Glutamatergic neuron (in vitro differentiated cells): ENCODE results near the gene PAEP. TPM values are rescaled to one million over a fixed set of nuclear protein-coding genes. Genes with fewer than 3 reads are reported as not detected.
"Not testable (repeated sequence)": the region's sequence is repeated elsewhere in the genome, so short reads cannot be mapped to it uniquely, and the experiment has no call there.

Experiments used
- DNase-seq: peaks from one replicate; pipeline ENCODE4 v3.0.0; 2022
- H3K27ac Mint-ChIP-seq: one replicate; pipeline ENCODE4 v1.8.0; 2020; ENCODE audit warnings: mild to moderate bottlenecking, mixed read lengths, inconsistent platforms; ENCODE audit not compliant: unreplicated experiment
- H3K27me3 Mint-ChIP-seq: one replicate; pipeline ENCODE4 v1.8.0; 2020; ENCODE audit warnings: mild to moderate bottlenecking, moderate library complexity, mixed read lengths, inconsistent platforms; ENCODE audit not compliant: unreplicated experiment
- H3K36me3 Mint-ChIP-seq: one replicate; pipeline ENCODE4 v1.8.0; 2020; ENCODE audit warnings: mild to moderate bottlenecking, mixed read lengths, inconsistent platforms; ENCODE audit not compliant: unreplicated experiment
- H3K4me1 Mint-ChIP-seq: one replicate; pipeline ENCODE4 v1.8.0; 2020; ENCODE audit warnings: mild to moderate bottlenecking, low read depth, mixed read lengths, inconsistent platforms; ENCODE audit not compliant: unreplicated experiment
- H3K4me3 Mint-ChIP-seq: one replicate; pipeline ENCODE4 v1.8.0; 2020; ENCODE audit warnings: mild to moderate bottlenecking, mixed read lengths, inconsistent platforms; ENCODE audit not compliant: unreplicated experiment
- H3K9me3 Mint-ChIP-seq: one replicate; pipeline ENCODE4 v1.8.0; 2020; ENCODE audit warnings: mild to moderate bottlenecking, moderate library complexity, mixed read lengths, inconsistent platforms; ENCODE audit not compliant: unreplicated experiment
- CTCF ChIP-seq: fragments of 200-600 bp; sonication (generic); IDR thresholded peaks from one replicate; pipeline ENCODE4 v1.5.0; 2021; ENCODE audit not compliant: partially characterized antibody, unreplicated experiment
- total RNA-seq: library from RNA; stranded (reverse); fragmentation: NEBNext Ultra II Directional; extraction: Animal tissue kit (Norgen Biotek cat#: 25700); gene quantifications from one replicate; pipeline ENCODE4 v1.2.1, GENCODE V29; 2021; ENCODE audit not compliant: unreplicated experiment

PAEP gene
- total RNA-seq, 1 donor from 2014 or later, result not detected

- no peaks in the 10 kb centered on the region for H3K9me3 Mint-ChIP-seq
- TF ChIP-seq CTCF, result no peak
- H3K27me3 Mint-ChIP-seq, result peaks cover 2% of the 10 kb centered on the region
- no peak overlapping the region for H3K4me3 Mint-ChIP-seq
- H3K36me3 Mint-ChIP-seq, result no peaks in the 10 kb centered on the region
- no peak overlapping the region for H3K27ac Mint-ChIP-seq
- no peak for DNase-seq
- H3K4me1 Mint-ChIP-seq, result no peaks in the 10 kb centered on the region
Measured at GRCh38 chr9:135526089-135526729, 35.3 kb upstream of the PAEP start.

GRCh38 chr9:135526730-135527571 lies 34.6 kb upstream of the PAEP start:
- Mint-ChIP-seq H3K4me3 (no peak overlapping the region), H3K4me1 (no peaks in the 10 kb centered on the region), H3K27me3 (peaks cover 2% of the 10 kb centered on the region), H3K27ac (no peak overlapping the region), H3K9me3 (no peaks in the 10 kb centered on the region), H3K36me3 (no peaks in the 10 kb centered on the region)
- peak; percentile 25 for DNase-seq
- TF ChIP-seq CTCF, result no peak

GRCh38 chr9:135528842-135529435 lies 32.6 kb upstream of the PAEP start:
- not testable (repeated sequence) for H3K27me3 Mint-ChIP-seq, H3K36me3 Mint-ChIP-seq, H3K9me3 Mint-ChIP-seq, DNase-seq, H3K4me3 Mint-ChIP-seq, H3K27ac Mint-ChIP-seq, H3K4me1 Mint-ChIP-seq

- Mint-ChIP-seq H3K36me3 (no peaks in the 10 kb centered on the region), H3K4me1 (peaks cover 9% of the 10 kb centered on the region), H3K27ac (no peak overlapping the region), H3K9me3 (no peaks in the 10 kb centered on the region), H3K27me3 (peaks cover 4% of the 10 kb centered on the region), H3K4me3 (no peak overlapping the region)
- DNase-seq, result no peak
- TF ChIP-seq CTCF, result no peak
Measured at GRCh38 chr9:135530146-135530545, 31.4 kb upstream of the PAEP start.

- H3K27ac Mint-ChIP-seq, result no peak overlapping the region
- no peak for DNase-seq
- H3K4me1 Mint-ChIP-seq, result peaks cover 9% of the 10 kb centered on the region
- no peaks in the 10 kb centered on the region for H3K36me3 Mint-ChIP-seq
- TF ChIP-seq CTCF, result no peak
- peaks cover 4% of the 10 kb centered on the region for H3K27me3 Mint-ChIP-seq
- no peak overlapping the region for H3K4me3 Mint-ChIP-seq
- H3K9me3 Mint-ChIP-seq, result no peaks in the 10 kb centered on the region
Measured at GRCh38 chr9:135531096-135531495, 30.5 kb upstream of the PAEP start.
